HTR-8/SVneo (cell line): Measurements from ENCODE around the gene LIMS1.
"Not testable (repeated sequence)": the region's sequence is repeated elsewhere in the genome, so short reads cannot be mapped to it uniquely, and the experiment has no call there.

Experiments used
- DNase-seq: peaks from one replicate; pipeline ENCODE4 v3.0.0; 2011; ENCODE audit warnings: low spot score, mixed read lengths; ENCODE audit not compliant: insufficient read length
- FAIRE-seq: peaks from 2 replicates; lab custom pipeline; 2011; peaks lifted over from hg19 to GRCh38; lab: Jason Lieb, UNC

The LIMS1 gene

GRCh38 chr2:108653849-108654248, 119.6 kb downstream of the LIMS1 start:
- not testable (repeated sequence) for DNase-seq, FAIRE-seq

DNA sequence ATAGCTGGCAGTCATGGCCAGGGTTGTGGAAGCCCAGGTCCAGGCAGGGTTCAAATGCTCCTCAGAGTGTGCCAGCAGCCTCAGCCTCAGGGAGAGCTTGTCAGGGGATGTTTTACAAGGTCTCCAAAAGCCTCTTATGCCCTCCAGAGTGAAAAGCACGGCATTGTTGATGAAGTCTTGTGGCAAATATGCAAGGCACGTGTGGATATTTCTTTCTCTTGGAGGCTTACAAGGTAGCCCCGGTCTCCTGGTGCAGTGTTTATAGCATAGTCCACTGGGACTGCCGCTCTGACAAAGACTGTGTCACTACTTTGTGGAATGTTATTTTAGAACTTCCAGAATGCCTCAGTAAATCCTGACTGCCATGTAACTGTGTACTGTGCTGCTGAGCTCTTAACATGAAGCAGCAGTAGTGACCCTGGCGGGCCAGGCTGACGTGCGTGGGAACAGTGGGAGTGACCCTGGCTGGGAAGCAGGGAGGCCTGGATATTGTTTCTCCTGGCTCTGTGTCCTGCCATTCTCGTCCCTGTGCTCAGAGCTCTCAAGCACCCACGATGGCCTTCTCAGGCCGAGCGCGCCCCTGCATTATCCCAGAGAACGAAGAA, 120.4 kb downstream of the LIMS1 start:
- FAIRE-seq, DNase-seq: not testable (repeated sequence)

DNA sequence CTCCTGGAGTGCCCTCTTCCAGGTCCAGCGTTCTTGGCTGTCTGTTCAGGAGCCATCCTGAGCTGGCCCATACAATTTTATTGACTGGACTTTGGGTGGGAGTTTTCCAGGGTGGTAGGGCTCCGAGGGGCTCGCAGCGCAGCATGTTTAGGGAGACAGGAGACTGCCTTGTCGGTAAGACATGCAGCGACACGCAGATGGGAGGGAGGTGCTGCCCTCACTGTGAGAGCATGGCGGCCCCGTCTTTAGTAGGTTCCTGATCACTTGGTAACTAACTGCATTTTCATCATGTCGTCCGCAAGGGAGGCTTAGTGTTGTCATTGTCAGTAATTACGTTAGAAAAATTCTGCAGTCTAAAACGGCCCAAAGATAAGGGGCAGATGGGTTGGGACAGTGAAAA, 121.0 kb downstream of the LIMS1 start:
- DNase-seq, FAIRE-seq: not testable (repeated sequence)

GRCh38 chr2:108656282-108656681, 122.0 kb downstream of the LIMS1 start:
- not testable (repeated sequence) for DNase-seq, FAIRE-seq

GRCh38 chr2:108657517-108657916, 123.2 kb downstream of the LIMS1 start:
- FAIRE-seq, DNase-seq: not testable (repeated sequence)

GRCh38 chr2:108658553-108658952, 124.3 kb downstream of the LIMS1 start:
- FAIRE-seq, result not testable (repeated sequence)

GRCh38 chr2:108661493-108661892, 127.2 kb downstream of the LIMS1 start:
- not testable (repeated sequence) for DNase-seq, FAIRE-seq

More at GRCh38 chr2:108658553-108658952, 124.3 kb downstream of the LIMS1 start:
- DNase-seq, result not testable (repeated sequence)

GRCh38 chr2:108662207-108662612, 127.9 kb downstream of the LIMS1 start:
- not testable (repeated sequence) for DNase-seq, FAIRE-seq

- not testable (repeated sequence) for FAIRE-seq, DNase-seq
These were observed 129.1 kb downstream of the LIMS1 start for GRCh38 chr2:108663346-108663745.

DNA sequence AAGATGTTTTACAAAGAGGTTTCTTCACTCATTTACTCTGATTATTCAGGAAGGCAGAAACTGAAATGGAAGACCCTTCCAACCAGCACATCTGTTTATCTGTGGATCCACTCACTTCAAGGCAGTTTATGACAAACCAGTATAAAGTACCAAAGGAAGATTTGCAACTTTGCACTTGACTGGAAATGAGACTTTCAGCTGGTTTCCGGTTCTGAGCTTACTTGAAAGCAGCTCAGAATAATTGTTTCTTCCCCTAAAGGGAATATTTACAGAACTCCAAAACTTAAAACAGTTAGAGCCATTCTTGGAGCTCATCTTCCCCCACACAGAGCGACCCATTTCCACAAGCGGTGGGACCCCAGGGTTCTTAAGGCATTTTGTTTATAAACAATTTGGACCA, 129.8 kb downstream of the LIMS1 start:
- not testable (repeated sequence) for FAIRE-seq, DNase-seq

- not testable (repeated sequence) for DNase-seq, FAIRE-seq
These were observed 130.7 kb downstream of the LIMS1 start for GRCh38 chr2:108664979-108665378.

DNA sequence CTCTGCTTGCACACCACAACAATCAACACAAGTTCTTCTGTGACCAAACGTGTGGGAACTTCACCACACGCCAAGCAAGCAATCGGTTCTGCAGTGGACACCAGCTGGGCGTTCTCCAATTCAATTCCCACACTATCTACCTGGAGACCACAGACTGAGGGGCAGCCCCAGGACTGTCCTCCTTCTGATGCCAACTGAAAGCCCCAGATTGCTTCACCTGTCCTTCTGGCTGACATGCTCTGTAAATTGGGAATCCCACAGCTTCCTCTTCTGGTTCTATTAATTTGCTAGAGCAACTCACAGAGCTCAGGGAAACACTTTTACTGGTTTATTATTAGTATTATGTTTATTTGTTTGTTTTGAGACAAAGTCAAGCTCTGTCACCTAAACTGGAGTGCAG, 131.7 kb downstream of the LIMS1 start:
- FAIRE-seq, DNase-seq: not testable (repeated sequence)

DNA sequence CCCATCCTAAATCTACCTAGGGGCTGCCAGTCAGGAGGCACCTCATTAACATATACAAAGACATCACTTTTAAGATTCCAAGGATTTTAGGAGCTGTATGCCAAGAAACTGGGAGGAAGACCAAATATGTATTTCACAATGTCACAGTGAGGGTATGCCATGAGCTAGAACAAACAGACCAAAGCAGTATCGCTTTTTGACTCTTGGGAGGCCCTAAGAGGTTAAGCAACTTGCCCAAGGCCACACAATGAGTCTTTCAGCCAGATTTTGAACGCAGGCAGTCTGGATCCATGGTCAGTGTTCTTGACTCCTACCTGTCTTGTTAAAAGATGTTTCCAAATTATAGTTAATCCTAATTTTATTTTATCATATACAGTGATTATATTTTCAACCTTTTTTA, 132.9 kb downstream of the LIMS1 start:
- FAIRE-seq, DNase-seq: not testable (repeated sequence)

DNA sequence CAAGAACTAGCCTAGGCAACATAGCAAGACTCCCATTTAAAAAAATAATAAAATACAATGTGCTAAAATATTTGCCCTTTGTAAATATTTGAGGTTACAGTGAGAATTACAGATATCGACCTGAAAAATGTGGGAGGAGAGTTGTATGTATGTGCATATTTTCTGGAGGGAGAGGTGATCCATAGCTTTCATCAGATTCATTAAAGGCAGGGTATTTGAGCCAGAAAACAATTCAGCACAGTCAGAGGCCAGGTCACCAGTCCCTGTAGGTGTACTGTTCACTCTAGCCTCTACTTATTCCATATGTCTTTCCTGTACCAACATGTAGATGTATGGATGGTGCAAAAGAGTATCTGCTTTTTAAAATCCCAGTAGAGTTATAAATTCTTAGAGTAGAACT, 136.0 kb downstream of the LIMS1 start:
- not testable (repeated sequence) for FAIRE-seq

GRCh38 chr2:108672200-108672805, 138.0 kb downstream of the LIMS1 start:
- DNase-seq, FAIRE-seq: not testable (repeated sequence)

More for the DNA sequence above, 136.0 kb downstream of the LIMS1 start:
- DNase-seq, result not testable (repeated sequence)

DNA sequence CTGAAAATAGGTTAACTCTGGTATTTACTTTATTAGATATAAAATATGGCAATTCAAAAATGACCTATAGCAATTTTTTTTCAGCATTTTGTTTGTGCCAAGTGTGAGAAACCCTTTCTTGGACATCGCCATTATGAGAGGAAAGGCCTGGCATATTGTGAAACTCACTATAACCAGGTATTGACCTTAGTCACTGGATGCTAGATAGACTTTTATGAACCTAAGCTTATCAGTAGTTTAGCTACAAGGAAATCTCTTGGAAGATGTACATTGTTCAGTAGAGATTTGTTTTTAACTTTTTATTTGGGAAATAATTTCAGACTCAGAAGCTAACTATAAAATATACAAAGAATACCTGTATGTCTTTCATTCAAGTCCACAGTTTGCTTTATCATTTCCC, 142.3 kb downstream of the LIMS1 start:
- DNase-seq, FAIRE-seq: not testable (repeated sequence)

GRCh38 chr2:108677239-108677744, 143.0 kb downstream of the LIMS1 start:
- not testable (repeated sequence) for DNase-seq

GRCh38 chr2:108678198-108678651, 144.0 kb downstream of the LIMS1 start:
- not testable (repeated sequence) for FAIRE-seq

More at GRCh38 chr2:108677239-108677744, 143.0 kb downstream of the LIMS1 start:
- FAIRE-seq, result not testable (repeated sequence)

DNA sequence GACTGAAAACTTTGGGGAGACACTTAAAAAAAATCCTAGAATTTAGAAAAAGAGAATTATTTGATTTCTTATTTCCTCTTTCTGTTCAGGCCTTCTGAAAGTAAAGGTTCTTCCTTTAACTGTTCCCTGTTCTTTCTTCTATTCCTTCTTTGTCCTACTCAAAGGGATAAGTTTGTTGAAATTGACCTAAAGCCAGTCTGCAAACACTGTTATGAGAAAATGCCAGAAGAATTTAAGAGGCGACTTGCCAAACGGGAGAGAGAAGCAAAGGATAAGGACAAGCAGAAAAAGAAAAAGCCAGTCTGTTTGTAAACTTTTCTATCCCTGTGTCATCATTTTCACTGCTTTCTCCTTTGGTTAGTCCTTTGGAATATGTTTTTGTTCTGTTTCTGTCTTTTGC, 146.5 kb downstream of the LIMS1 start:
- FAIRE-seq, DNase-seq: not testable (repeated sequence)

More at GRCh38 chr2:108678198-108678651, 144.0 kb downstream of the LIMS1 start:
- DNase-seq, result not testable (repeated sequence)

DNA sequence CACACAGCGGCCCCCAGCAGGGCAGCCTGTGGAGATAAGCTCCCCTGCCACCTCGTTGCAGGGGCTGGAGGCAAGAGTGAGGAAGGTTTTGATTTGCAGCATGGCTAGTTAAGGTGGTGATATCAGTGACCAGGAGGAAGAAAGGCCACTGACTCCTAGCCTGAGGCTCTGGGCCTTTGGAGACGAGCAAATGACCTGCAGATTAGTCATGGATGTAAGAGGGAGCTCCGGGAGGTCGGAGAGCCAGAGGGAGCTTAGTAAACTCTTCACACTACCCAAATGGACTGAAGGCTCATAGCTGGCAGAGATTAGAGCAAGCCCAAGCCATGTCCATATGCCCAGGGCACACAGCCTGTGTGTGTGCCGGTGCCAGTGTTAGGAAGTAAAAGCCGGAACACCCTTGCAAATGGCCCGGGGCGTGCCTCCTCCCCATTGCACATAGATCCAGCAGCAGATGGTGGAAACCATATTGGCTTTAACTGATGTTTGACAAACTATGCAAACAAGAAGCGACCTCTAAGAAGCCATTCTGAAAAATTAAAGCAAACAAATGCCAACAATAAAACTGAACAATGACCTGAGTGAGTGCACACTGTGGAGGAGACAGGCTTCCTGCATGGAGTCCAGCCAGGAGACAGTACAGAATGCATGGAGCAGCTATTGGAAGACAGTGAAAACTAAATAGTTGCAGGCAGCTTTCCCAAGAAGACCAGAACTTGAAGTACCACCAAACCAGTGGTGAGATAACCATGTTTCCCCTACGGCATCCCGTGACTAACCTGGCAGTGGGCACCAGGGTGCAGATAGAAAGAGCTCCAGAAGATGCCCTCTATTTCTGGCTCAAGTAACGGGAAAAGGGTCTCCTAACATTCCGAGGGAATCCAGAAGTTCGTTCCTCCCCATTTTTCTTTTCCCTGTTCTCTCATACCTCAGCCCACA, 154.8 kb downstream of the LIMS1 start:
- FAIRE-seq, DNase-seq: not testable (repeated sequence)
